ENCODE measurements around the gene TRIM13.
"Not testable (repeated sequence)": the region's sequence is repeated elsewhere in the genome, so short reads cannot be mapped to it uniquely, and the experiment has no call there.

Gene TRIM13, protein sequence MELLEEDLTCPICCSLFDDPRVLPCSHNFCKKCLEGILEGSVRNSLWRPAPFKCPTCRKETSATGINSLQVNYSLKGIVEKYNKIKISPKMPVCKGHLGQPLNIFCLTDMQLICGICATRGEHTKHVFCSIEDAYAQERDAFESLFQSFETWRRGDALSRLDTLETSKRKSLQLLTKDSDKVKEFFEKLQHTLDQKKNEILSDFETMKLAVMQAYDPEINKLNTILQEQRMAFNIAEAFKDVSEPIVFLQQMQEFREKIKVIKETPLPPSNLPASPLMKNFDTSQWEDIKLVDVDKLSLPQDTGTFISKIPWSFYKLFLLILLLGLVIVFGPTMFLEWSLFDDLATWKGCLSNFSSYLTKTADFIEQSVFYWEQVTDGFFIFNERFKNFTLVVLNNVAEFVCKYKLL

GRCh38 chr13:49996951-49997895, at the start of gene TRIM13:
TSS of gene TRIM13 (plus strand) at chr13:49997042. CDS start at chr13:50011941, 14,899 bp downstream.
- peak; percentile 58 for FAIRE-seq

GRCh38 chr13:49948777-49949270, 48.0 kb upstream of the TRIM13 start:
- not testable (repeated sequence) for FAIRE-seq

GRCh38 chr13:49951754-49952535, 44.9 kb upstream of the TRIM13 start:
- FAIRE-seq, result no peak

DNA sequence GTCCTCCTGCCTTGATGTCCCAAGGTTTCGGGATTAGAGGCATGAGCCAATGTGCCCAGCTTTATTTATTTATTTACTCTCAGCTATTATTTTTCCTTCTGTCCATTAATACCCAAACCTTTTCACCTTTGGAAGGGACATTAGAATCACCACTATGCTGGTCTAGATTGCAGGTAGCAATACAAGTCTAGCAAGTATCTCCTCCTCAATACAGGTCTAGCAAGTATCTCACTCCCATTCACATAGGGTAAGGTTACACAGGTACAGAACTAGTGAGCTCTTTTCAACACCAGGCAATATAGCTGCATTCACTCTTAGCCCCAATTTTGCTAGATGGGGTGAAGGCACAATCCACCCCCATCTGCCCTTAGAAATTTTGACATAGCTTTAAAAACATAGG, 43.3 kb upstream of the TRIM13 start:
- no peak for FAIRE-seq

GRCh38 chr13:49954674-49955455, 42.0 kb upstream of the TRIM13 start:
- FAIRE-seq, result no peak

- FAIRE-seq, result no peak
Measured at GRCh38 chr13:49956131-49956530, 40.7 kb upstream of the TRIM13 start.

DNA sequence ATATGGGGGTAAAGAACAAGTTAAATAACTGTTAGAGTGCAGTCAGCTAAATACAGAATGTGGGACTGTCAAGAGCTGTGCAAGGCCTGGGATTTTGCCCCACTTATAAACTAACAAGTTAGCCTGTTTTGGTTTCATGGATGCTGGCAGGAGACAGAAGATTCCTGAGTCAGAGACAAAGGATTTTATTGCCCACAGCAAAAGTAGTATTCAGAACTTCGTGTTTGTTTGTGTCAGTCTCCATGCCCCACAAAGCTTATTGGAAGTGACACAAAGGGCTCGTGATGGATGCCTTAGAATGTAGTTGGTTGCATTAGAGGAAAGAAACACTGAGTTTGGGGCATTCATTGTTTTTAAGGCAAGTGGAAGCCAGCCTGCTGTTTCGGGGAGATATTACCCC, 38.5 kb upstream of the TRIM13 start:
- no peak for FAIRE-seq

- FAIRE-seq, result no peak
Measured at GRCh38 chr13:49967456-49967855, 29.4 kb upstream of the TRIM13 start.

- FAIRE-seq, result no peak
Measured at GRCh38 chr13:49972709-49973108, 24.1 kb upstream of the TRIM13 start.

DNA sequence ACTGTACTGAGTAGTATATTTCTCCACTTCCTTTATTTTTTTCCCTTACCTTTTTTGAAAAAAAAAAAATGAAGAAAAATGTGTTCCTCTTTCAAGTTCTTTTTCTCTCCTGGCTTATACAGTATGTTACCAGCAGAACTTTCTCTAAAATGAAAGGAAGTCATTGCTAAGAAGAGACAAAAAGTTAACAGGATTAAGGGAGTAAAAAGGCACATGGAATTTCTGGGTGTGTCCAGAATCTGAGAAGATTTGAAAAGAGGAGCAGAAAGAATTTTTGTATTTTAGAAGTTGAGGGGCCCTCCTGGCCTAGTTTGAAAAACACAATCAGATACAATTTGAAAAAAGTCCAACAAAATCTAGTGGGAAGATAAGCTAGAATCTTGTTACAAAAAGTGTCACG, 21.0 kb upstream of the TRIM13 start:
- no peak for FAIRE-seq

DNA sequence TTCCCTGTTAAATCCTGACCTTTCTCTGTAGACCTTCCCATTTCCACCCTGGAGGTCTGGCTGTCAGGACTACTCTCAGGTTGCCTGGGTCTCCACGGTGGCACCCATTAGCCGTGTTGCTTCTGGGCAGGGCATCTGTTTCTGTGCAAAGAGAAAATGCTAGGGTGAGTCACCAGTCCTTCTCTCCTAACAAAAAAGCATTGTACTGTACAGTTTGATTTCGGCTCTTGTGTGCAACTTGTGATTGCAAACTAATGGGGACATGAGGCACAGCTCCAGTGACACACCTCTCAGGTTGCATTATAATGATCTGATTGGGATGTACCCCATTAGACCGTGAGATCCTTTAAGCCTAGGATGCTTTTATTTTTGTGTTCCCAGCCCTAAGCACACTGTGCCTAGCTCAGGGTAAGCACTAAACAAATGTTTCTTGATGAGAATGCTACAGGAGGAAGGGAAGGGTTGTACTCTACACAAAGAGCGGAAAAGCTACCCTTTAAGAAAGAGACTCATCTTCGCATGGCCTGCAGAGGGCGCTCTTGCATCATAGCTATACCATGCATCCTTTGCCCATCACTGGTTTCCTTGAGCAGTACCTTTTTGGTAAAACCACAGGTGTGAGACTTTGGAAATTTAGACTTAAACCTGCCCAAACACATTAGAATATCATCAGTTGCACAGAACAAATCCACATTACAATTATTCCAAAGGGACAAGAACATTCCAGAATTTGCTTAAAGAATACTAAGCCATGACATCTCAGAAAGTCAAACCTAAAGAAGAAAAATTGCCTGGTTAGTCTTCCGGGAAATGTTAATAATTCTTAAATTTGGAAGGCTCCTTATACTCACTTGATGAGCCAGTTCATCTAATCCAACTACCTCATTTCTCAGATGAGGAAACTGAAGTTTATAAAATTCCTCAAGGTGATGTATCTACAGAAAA, 20.3 kb upstream of the TRIM13 start:
- peak; percentile 87 for FAIRE-seq

DNA sequence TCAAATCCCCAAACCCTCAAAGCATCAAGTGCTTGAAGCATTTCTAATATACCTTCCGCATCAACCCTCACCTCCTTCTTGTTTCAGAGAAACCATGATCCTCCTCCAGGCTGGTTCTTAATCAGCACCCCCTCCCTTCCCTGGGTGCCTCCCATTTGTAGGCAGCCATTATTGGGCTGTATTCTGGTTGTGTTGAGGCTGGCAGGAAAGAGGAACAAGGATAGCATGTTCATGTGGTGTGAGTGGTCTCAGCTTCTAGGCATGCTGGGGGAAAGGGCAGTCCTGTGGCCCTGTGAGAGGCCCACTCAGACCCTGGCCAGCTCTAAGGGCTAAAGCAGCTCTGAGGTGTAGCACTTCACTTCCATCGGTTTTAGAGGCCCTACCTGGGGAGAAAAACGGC, 18.9 kb upstream of the TRIM13 start:
- no peak for FAIRE-seq

GRCh38 chr13:49980266-49980665, 16.6 kb upstream of the TRIM13 start:
- FAIRE-seq, result no peak

- FAIRE-seq, result no peak
Measured at GRCh38 chr13:49985129-49985528, 11.7 kb upstream of the TRIM13 start.

DNA sequence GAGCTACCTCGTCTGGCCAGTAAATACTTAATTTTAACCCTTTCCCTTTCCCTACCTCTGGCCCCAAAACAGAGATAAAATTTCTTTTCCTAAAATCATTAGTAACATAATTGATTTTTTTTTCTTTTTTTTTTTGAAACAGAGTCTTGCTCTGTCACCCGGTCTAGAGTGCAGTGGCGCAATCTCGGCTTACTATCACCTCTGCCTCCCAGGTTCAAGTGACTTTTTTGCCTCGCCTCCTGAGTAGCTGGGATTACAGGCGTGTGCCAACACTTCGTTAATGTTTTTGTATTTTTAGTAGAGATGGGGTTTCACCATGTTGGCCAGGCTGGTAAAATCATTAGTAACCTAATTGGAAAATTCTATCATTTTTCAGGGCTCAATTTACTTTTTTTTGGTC, 10.4 kb upstream of the TRIM13 start:
- no peak for FAIRE-seq

DNA sequence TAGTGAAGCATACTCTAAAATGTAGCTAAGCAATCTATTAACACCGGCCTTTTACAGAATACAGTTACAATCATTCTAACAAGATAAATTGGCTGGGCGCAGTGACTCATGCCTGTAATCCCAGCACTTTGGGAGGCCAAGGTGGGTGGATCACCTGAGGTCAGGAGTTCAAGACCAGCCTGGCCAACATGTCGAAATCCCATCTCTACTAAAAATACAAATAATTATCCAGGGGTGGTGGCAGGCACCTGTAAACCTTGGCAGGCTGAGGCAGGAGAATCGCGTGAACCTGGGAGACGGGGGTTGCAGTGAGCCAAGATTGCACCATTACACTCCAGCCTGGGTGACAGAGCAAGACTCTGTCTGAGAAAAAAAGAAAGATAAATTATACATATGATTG, 6.2 kb upstream of the TRIM13 start:
- FAIRE-seq, result not testable (repeated sequence)

DNA sequence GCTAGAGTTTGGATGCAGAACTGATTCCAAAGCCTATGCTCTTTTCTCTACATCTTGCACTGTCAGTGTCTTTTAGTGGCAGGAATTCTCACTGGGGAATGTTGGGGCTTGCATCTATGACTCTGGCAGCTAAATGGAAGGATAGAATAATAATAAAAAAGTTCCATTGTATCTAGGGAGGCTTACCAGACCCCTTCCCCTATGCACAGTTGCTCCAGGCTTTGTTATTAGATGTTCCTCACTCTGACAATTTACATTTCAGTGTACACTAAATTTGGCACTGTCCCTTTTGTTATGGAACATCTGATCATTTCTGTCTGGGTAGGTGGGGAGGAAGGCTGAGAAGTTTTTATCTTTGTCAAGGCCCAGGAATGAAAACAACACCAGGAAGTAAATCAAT, 3.7 kb upstream of the TRIM13 start:
- no peak for FAIRE-seq

- FAIRE-seq, result no peak
Measured at GRCh38 chr13:49993666-49994065, 3.2 kb upstream of the TRIM13 start.

GRCh38 chr13:49995625-49996101, 1.2 kb upstream of the TRIM13 start:
- no peak for FAIRE-seq

GRCh38 chr13:49996161-49996915, 504 bp upstream of the TRIM13 start:
- FAIRE-seq, result no peak

Measured in G401.6 (cell line).